HL-60 (cell line): ENCODE data around the gene AIMP2.

Experiments used
- DNase-seq, 2 experiments: peaks; one replicate each; pipeline ENCODE4 v3.0.0-alpha.2; 2010 to 2020; ENCODE audit warnings: low read depth in 1 of 2, low spot score in 1 of 2
- H3K27ac ChIP-seq: fragments of 250-450 bp; sonication (Bioruptor Pico); replicated peaks from 2 replicates; pipeline ENCODE4 v1.5.1; 2020; ENCODE audit warnings: mild to moderate bottlenecking, moderate library complexity
- H3K27me3 ChIP-seq: fragments of 250-450 bp; sonication (Bioruptor Pico); 2 replicates; pipeline ENCODE4 v1.5.1; 2021; ENCODE audit warnings: mild to moderate bottlenecking, moderate library complexity; ENCODE audit not compliant: insufficient read depth, poor library complexity, severe bottlenecking
- H3K4me3 ChIP-seq: replicated peaks from 2 replicates; pipeline ENCODE4 v1.5.1; 2011; ENCODE audit warnings: mild to moderate bottlenecking, control low read depth, low read length; ENCODE audit not compliant: insufficient read depth
- GABPA ChIP-seq: IDR thresholded peaks from 2 replicates; pipeline ENCODE4 v1.6.1; 2012; ENCODE audit warnings: low read depth
- POLR2AphosphoS5 ChIP-seq: IDR thresholded peaks from 2 replicates; pipeline ENCODE4 v1.6.1; 2012; ENCODE audit warnings: low read depth
- SPI1 ChIP-seq: IDR thresholded peaks from 2 replicates; pipeline ENCODE4 v1.6.1; 2012; ENCODE audit warnings: low read depth, mild to moderate bottlenecking, borderline replicate concordance
- TF ChIP-seq, protein P1 (sequence below): IDR thresholded peaks from one replicate; pipeline ENCODE4 v1.5.1; 2011; ENCODE audit warnings: low read length, control low read depth, inconsistent platforms; ENCODE audit not compliant: insufficient read depth
- TF ChIP-seq, protein P2 (sequence below): IDR thresholded peaks from 2 replicates; pipeline ENCODE4 v1.6.1; 2012; ENCODE audit warnings: low read depth; ENCODE audit not compliant: insufficient replicate concordance

The AIMP2 gene

DNA sequence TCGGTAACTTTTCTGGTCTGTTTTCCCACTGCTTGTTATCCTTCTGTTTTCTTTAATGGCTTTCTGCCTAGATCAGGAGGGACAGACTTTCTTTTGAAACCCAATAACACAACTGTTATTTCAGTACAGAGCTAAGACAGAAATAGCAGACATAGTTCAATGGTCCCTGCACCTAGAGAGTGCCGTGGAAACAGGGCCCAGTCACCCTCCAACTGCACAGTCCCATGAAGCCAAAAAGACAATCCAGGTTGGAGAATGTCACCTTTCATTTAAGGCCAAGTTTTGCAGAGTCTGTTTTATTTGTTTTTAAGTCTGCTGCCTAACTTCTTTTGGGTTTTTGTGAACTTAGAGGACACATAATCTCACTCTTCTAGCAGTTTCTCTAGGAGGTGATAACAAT lies 2.5 kb downstream of the AIMP2 start:
- H3K4me3 ChIP-seq: no peak overlapping the region
- no peak for DNase-seq
- no peaks in the 10 kb centered on the region for H3K27me3 ChIP-seq
- no peak for TF ChIP-seq POLR2AphosphoS5
- no peak for TF ChIP-seq GABPA
- no peak for TF ChIP-seq SPI1
- TF ChIP-seq, protein P1, sequence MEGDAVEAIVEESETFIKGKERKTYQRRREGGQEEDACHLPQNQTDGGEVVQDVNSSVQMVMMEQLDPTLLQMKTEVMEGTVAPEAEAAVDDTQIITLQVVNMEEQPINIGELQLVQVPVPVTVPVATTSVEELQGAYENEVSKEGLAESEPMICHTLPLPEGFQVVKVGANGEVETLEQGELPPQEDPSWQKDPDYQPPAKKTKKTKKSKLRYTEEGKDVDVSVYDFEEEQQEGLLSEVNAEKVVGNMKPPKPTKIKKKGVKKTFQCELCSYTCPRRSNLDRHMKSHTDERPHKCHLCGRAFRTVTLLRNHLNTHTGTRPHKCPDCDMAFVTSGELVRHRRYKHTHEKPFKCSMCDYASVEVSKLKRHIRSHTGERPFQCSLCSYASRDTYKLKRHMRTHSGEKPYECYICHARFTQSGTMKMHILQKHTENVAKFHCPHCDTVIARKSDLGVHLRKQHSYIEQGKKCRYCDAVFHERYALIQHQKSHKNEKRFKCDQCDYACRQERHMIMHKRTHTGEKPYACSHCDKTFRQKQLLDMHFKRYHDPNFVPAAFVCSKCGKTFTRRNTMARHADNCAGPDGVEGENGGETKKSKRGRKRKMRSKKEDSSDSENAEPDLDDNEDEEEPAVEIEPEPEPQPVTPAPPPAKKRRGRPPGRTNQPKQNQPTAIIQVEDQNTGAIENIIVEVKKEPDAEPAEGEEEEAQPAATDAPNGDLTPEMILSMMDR: no peak
- TF ChIP-seq, protein P2, sequence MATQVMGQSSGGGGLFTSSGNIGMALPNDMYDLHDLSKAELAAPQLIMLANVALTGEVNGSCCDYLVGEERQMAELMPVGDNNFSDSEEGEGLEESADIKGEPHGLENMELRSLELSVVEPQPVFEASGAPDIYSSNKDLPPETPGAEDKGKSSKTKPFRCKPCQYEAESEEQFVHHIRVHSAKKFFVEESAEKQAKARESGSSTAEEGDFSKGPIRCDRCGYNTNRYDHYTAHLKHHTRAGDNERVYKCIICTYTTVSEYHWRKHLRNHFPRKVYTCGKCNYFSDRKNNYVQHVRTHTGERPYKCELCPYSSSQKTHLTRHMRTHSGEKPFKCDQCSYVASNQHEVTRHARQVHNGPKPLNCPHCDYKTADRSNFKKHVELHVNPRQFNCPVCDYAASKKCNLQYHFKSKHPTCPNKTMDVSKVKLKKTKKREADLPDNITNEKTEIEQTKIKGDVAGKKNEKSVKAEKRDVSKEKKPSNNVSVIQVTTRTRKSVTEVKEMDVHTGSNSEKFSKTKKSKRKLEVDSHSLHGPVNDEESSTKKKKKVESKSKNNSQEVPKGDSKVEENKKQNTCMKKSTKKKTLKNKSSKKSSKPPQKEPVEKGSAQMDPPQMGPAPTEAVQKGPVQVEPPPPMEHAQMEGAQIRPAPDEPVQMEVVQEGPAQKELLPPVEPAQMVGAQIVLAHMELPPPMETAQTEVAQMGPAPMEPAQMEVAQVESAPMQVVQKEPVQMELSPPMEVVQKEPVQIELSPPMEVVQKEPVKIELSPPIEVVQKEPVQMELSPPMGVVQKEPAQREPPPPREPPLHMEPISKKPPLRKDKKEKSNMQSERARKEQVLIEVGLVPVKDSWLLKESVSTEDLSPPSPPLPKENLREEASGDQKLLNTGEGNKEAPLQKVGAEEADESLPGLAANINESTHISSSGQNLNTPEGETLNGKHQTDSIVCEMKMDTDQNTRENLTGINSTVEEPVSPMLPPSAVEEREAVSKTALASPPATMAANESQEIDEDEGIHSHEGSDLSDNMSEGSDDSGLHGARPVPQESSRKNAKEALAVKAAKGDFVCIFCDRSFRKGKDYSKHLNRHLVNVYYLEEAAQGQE: no peak
- H3K27ac ChIP-seq: no peak overlapping the region

DNA sequence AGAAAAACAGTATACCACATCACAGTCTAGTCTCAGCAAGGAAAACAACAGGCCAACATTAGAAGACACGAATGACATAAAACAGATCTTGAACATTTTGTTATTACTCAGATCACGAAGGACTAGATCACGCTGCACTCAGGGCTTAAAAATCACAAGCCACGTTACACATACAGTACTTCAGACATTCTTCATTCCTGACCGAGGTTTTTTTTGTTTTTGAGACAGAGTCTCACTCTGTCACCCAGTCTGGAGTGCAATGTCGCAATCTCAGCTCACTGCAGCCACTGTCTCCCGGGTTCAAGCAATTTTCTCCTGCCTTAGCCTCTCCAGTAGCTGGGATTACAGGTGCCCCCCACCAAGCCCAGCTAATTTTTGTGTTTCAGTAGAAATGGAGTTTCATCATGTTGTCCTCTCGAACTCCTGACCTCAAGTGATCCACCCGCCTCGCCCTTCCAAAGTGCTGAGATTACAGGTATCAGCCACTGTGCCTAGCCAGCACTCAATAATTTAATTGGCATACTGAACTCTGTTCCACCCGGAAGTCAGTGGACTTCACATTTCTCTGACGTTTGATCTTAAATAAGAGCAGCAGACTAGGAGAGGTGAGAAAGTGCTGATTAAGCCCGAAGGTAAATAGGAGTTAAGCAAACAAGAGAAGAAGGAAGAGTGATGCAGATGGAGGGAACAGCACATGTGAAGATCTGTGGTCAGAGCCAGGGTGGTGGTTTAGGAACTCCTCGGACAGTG lies 3.5 kb downstream of the AIMP2 start:
- Histone ChIP-seq H3K27ac (no peak overlapping the region), H3K4me3 (no peak overlapping the region), H3K27me3 (no peaks in the 10 kb centered on the region)
- TF ChIP-seq GABPA (no peak), POLR2AphosphoS5 (no peak), SPI1 (no peak)
- TF ChIP-seq, protein P2: no peak
- TF ChIP-seq, protein P1: no peak
- peak in 1 of 2 experiments; percentile 35 for DNase-seq

DNA sequence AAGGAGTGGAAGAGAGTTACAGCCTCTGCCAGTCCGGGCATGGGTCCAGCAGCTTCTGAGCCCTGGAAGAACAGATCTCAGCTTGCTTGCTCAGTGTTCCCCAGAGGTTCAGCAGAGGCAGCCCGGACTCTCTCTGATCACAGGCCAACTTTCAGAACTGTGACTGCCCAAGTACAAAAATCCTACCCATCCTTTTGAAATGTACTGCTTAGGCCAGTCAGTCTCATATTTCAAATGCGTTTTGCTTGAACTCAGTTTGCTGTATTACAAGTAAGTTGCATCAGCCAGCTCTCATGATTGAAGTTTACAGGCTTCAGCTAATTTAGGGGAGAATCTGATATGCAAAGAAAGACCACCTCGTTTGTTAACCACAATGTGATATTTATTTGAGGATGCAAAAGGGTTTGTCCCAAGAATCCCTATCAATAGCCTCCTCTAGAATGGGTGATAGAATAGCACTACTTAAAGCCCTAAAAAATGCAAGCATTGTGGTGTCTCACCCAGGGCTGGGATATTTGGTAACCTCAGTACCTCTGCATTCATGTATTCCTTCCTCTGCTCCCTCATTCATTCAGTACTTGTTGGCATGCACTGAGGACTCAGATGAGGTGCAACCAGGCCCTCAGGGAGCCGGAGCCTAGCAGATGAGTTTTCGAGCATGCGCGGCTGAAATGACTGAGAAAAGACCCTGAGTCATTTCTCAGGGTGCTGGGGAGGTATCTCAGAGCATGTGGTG lies 7.0 kb downstream of the AIMP2 start:
- TF ChIP-seq, protein P2: no peak
- TF ChIP-seq POLR2AphosphoS5 (0 out of 2 replicates have a peak, but pooled peaks have one; percentile 31), SPI1 (no peak)
- H3K27me3 ChIP-seq: no peaks in the 10 kb centered on the region
- DNase-seq: no peak
- no peak overlapping the region for H3K27ac ChIP-seq
- H3K4me3 ChIP-seq: no peak overlapping the region
